ENCODE measurements around the gene AACS. TPM values are rescaled to one million over a fixed set of nuclear protein-coding genes. Genes with fewer than 3 reads are reported as not detected.
"Not testable (repeated sequence)": the region's sequence is repeated elsewhere in the genome, so short reads cannot be mapped to it uniquely, and the experiment has no call there.

Gene AACS
- total RNA-seq, 1 donor from 2014 or later: 16.6 TPM

- H3K9me3 ChIP-seq (ENCODE audit: low read depth): no peaks in the 10 kb centered on the region
- H3K4me3 ChIP-seq: no peak overlapping the region
- no peak for DNase-seq (ENCODE audit: low spot score)
- H2AFZ ChIP-seq (replicated peaks): no peak overlapping the region
- H3K4me1 Mint-ChIP-seq: peaks cover 20% of the 10 kb centered on the region
- peak overlapping the region; percentile 34 for H3K4me2 ChIP-seq
- no peaks in the 10 kb centered on the region for H3K9me3 Mint-ChIP-seq
- H3K9ac ChIP-seq: no peak overlapping the region
- no peak overlapping the region for H3K27ac ChIP-seq
- peaks cover 3% of the 10 kb centered on the region for H4K20me1 ChIP-seq (ENCODE audit: low read depth)
- no peak overlapping the region for H3K27ac Mint-ChIP-seq
- no peaks in the 10 kb centered on the region for H3K79me2 ChIP-seq (ENCODE audit: low read depth)
- H3K4me1 ChIP-seq: peaks cover 22% of the 10 kb centered on the region
- no peaks in the 10 kb centered on the region for H3K27me3 ChIP-seq
- peaks cover 27% of the 10 kb centered on the region for H3K36me3 Mint-ChIP-seq
- H3K27me3 Mint-ChIP-seq (ENCODE audit: insufficient read depth, low read depth): peaks cover 5% of the 10 kb centered on the region
- TF ChIP-seq CTCF (IDR thresholded peaks at IDR 0.05): no peak
- TF ChIP-seq EZH2 (IDR thresholded peaks at IDR 0.05): no peak
- TF ChIP-seq EZH2phosphoT487 (IDR thresholded peaks at IDR 0.05): no peak
- peaks cover 9% of the 10 kb centered on the region for H3F3A ChIP-seq (ENCODE audit: low read depth)
- no peak overlapping the region for H3K4me3 Mint-ChIP-seq
- no peaks in the 10 kb centered on the region for H3K36me3 ChIP-seq
These were observed 40.4 kb downstream of the AACS start for GRCh38 chr12:125105600-125105999.

- Mint-ChIP-seq H3K4me3 (no peak overlapping the region), H3K36me3 (peaks cover 33% of the 10 kb centered on the region), H3K27me3 (ENCODE audit: insufficient read depth, low read depth) (peaks cover 4% of the 10 kb centered on the region), H3K9me3 (no peaks in the 10 kb centered on the region), H3K27ac (no peak overlapping the region), H3K4me1 (peaks cover 23% of the 10 kb centered on the region)
- H3K79me2 ChIP-seq (ENCODE audit: low read depth): no peaks in the 10 kb centered on the region
- peaks cover 2% of the 10 kb centered on the region for H3F3A ChIP-seq (ENCODE audit: low read depth)
- no peak overlapping the region for H3K27ac ChIP-seq
- H3K9ac ChIP-seq: no peak overlapping the region
- H3K36me3 ChIP-seq: no peaks in the 10 kb centered on the region
- H3K9me3 ChIP-seq (ENCODE audit: low read depth): no peaks in the 10 kb centered on the region
- no peak overlapping the region for H3K4me3 ChIP-seq
- no peak for DNase-seq (ENCODE audit: low spot score)
- no peaks in the 10 kb centered on the region for H3K27me3 ChIP-seq
- no peak overlapping the region for H3K4me2 ChIP-seq
- H4K20me1 ChIP-seq (ENCODE audit: low read depth): no peaks in the 10 kb centered on the region
- no peak overlapping the region for H2AFZ ChIP-seq (replicated peaks)
- H3K4me1 ChIP-seq: peaks cover 8% of the 10 kb centered on the region
- TF ChIP-seq CTCF (IDR thresholded peaks at IDR 0.05) (no peak), EZH2phosphoT487 (IDR thresholded peaks at IDR 0.05) (no peak), EZH2 (IDR thresholded peaks at IDR 0.05) (no peak)
These were observed 45.6 kb downstream of the AACS start for GRCh38 chr12:125110641-125111360.

GRCh38 chr12:125111403-125111802, 46.2 kb downstream of the AACS start:
- no peaks in the 10 kb centered on the region for H4K20me1 ChIP-seq (ENCODE audit: low read depth)
- no peak for TF ChIP-seq EZH2phosphoT487 (IDR thresholded peaks at IDR 0.05)
- TF ChIP-seq CTCF (IDR thresholded peaks at IDR 0.05): no peak
- no peak for TF ChIP-seq EZH2 (IDR thresholded peaks at IDR 0.05)
- H3K27ac ChIP-seq: no peak overlapping the region
- no peaks in the 10 kb centered on the region for H3F3A ChIP-seq (ENCODE audit: low read depth)
- no peaks in the 10 kb centered on the region for H3K9me3 ChIP-seq (ENCODE audit: low read depth)
- Mint-ChIP-seq H3K9me3 (no peaks in the 10 kb centered on the region), H3K4me1 (peaks cover 20% of the 10 kb centered on the region), H3K4me3 (no peak overlapping the region), H3K36me3 (peaks cover 33% of the 10 kb centered on the region), H3K27ac (no peak overlapping the region), H3K27me3 (ENCODE audit: insufficient read depth, low read depth) (peaks cover 4% of the 10 kb centered on the region)
- H3K4me2 ChIP-seq: no peak overlapping the region
- H3K27me3 ChIP-seq: no peaks in the 10 kb centered on the region
- H3K36me3 ChIP-seq: no peaks in the 10 kb centered on the region
- H3K4me3 ChIP-seq: no peak overlapping the region
- no peak for DNase-seq (ENCODE audit: low spot score)
- no peak overlapping the region for H2AFZ ChIP-seq (replicated peaks)
- no peaks in the 10 kb centered on the region for H3K79me2 ChIP-seq (ENCODE audit: low read depth)
- H3K9ac ChIP-seq: no peak overlapping the region
- peaks cover 1% of the 10 kb centered on the region for H3K4me1 ChIP-seq

GRCh38 chr12:125112614-125113013, 47.4 kb downstream of the AACS start:
- not testable (repeated sequence) for H3K4me3 ChIP-seq; H3K27ac Mint-ChIP-seq; H3K27me3 ChIP-seq; DNase-seq (ENCODE audit: low spot score); H3K36me3 ChIP-seq; H3K79me2 ChIP-seq (ENCODE audit: low read depth); H3K4me2 ChIP-seq; H2AFZ ChIP-seq (replicated peaks); H3K27me3 Mint-ChIP-seq (ENCODE audit: insufficient read depth, low read depth); H3K9me3 Mint-ChIP-seq; H3F3A ChIP-seq (ENCODE audit: low read depth); H3K27ac ChIP-seq; H4K20me1 ChIP-seq (ENCODE audit: low read depth); H3K4me3 Mint-ChIP-seq; H3K4me1 ChIP-seq; H3K9ac ChIP-seq; H3K9me3 ChIP-seq (ENCODE audit: low read depth)
- Mint-ChIP-seq H3K4me1 (peaks cover 15% of the 10 kb centered on the region), H3K36me3 (peaks cover 33% of the 10 kb centered on the region)

All from neural progenitor cell (in vitro differentiated cells).